ENCODE measurements around the gene CCR6. TPM values are rescaled to one million over a fixed set of nuclear protein-coding genes. Genes with fewer than 3 reads are reported as not detected.
"Not testable (repeated sequence)": the region's sequence is repeated elsewhere in the genome, so short reads cannot be mapped to it uniquely, and the experiment has no call there.

Gene CCR6
- under 1 TPM in 1 of 3 donors, not detected in 2; 0.12 TPM for polyA plus RNA-seq (ENCODE audit: insufficient read length in 3 of 3)

DNA sequence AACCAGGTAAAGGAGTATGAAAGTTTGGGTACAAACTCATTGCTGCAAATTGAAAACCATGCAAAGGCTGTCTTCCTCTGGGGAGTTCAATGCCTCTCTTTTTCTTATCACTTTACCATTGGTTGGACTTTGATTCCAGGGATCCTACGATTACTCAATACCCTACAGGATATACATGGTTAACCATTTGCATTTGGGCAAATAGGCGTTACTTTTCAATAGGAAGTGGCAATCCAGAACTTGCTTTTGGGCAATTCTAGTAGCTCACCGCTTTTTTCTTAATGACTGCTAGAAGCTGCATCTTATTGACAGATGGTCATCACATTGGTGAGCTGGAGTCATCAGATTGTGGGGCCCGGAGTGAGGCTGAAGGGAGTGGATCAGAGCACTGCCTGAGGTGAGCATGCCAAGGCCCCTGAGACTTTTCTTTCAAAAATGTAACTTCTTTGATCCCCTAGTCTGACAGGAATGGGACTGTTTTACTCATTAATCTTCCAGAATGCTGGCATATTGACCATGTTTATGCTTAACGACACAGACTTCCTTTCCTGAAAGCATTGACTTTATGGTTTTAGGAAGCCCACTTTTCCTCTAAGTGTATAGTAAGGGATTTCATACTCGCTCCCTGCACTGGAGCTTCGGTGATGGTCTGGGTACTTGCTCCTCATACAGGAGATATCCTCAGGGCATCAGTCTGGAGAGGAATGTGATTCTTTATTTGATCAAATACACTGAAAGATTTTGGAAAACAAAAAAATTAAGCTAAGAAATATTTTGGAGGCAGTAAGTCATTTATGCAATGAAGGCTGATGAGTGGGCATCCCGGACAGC, at the start of gene CCR6:
CCR6 (plus strand) TSS at position 270 of the 831 bp plus-strand sequence. CDS start 13,039 bp downstream, outside the sequence.
- DNase-seq (ENCODE audit: low read depth in 3 of 3, low spot score in 2 of 3) = no peak

DNA sequence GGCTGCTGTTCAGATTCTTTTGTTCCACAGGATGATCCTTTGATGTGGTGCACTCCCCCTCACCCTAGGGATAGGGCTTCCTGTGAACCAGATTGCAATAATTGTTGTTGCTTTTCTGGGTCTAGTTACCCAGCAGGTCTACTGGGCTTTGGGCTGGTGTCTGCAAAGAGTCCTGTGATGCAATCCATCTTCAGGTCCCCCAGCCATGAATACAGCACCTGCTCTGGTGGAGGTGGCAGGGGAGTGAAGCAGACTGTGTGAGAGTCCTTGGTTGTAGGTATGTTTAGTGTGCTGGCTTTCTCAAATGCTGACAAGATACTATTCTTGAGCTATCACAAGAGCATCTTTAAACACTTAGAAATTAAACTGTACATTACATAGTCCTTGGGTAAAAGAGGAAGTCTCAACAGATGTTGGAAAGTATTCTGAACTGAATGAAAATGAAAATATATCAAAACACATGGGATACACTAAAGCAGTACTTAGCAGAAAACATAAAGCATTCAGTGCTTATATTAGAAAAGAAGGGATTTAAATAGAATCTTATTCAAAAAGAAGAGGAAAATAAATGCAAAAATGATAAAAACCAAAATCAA, 49.1 kb upstream of the CCR6 start:
- DNase-seq (ENCODE audit: low read depth in 3 of 3, low spot score in 2 of 3) = no peak

DNA sequence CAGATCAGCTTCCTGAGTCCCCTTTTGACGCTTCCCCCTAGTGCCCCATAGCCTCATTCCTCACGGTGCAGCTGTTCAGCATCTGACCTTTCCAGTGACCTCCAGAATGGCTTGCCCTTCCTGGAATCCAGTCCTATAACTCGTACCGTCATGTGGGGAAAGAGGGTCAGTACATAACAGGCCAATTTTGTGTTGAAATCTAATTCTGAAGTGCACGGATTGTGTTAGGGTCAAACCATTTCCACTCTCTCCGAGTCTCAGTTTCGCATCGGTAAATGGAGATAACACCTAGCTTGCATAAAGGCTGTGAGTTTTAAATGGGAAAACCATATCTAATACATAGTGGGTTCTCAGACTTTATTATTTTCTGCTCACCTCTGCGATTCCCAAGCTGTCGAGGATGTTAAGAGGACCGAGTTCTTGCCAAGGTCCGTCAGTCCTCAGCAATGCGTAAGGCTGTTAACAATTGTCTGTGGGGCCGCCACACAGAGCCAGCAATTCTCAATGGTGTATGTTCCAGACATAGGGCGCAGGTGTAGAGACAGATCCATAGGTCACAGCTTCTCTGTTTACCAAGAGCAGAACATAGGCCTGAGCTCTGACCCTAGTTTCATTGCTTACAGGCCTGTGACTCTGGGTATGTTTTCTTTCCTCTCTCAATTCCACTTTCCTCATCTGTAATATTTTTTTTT, 45.5 kb upstream of the CCR6 start:
- DNase-seq (ENCODE audit: low read depth in 3 of 3, low spot score in 2 of 3) = no peak

DNA sequence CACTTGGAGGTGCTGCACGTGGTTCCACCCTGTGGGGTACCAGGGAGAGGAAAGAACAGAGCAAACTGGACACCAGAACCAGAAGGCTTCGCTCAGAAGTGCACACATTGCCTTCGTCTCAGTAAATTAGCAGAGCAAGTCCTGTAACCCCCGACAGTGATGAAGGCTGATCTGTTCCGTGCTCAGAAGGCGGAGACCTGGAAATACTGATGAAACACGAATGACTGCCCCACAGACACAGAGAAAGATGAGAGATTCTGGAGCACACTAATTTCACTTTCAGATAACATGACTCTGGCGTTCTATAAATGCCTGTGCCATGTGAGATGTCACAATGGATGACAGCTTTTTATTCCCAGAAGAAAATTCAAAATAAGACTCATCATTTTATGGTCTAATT, 44.2 kb upstream of the CCR6 start:
- DNase-seq (ENCODE audit: low read depth in 3 of 3, low spot score in 2 of 3) = no peak

DNA sequence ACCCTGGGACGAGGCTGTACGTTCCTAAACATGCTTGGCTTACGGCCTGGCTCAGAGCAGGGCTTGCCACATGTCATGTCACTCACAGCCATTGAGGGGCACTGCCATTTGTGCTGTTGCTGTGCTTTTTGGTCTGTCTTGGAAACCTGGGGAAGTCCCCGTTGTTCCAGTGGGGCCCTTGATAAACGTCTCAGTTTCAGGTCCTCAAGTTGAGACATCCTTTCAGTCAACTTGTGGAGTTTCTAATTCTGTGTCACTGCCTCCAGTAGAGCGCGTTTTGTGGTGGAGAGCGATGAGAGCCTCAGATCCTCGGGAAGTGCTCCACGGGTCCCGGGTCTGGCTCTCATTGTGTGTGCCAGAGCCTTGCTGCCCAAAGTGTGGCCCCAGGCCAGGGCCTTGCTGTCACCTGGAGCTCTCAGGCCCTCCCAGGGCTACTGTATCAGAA, 43.0 kb upstream of the CCR6 start:
- no peak for DNase-seq (ENCODE audit: low read depth in 3 of 3, low spot score in 2 of 3)

DNA sequence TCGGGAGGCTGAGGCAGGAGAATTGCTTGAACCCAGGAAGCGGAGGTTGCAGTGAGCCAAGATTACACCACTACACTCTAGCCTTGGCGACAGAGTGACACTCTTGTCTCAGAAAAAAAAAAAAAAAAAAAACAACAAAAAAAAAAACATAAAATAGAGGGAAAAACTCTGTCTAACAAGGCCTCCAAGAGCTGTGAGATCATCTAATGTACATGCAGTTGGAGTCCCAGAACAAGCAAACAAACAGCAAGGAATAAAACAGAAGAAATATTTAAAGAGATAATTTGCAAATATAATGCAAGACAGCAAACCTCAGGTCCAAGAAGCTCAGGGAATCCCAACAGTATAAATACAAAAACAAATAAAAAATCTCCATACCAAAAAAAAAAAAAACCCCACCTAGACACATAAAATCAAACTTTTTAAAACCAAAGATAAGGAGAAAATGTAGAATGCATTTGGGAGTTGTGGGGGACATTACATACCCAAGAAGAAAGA, 35.0 kb upstream of the CCR6 start:
- DNase-seq (ENCODE audit: low read depth in 3 of 3, low spot score in 2 of 3) = no peak

DNA sequence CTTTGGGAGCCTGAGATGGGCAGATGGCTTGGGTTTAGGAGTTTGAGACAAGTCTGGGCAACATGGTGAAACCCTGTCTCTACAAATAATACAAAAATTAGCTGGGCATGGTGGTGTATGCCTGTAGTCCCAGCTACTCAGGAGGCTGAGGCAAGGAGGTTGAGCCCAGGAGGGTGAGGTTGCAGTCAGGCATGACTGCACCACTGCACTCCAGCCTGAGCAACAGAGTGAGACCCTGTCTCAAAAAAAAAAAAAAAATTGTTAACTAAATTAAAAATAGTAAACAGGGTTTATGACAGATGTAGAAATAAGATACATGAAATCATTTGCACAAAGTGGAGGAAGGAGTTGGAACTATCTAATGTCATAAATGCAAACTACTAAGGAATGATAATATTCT, 34.2 kb upstream of the CCR6 start:
- DNase-seq (ENCODE audit: low read depth in 3 of 3, low spot score in 2 of 3) = not testable (repeated sequence)

DNA sequence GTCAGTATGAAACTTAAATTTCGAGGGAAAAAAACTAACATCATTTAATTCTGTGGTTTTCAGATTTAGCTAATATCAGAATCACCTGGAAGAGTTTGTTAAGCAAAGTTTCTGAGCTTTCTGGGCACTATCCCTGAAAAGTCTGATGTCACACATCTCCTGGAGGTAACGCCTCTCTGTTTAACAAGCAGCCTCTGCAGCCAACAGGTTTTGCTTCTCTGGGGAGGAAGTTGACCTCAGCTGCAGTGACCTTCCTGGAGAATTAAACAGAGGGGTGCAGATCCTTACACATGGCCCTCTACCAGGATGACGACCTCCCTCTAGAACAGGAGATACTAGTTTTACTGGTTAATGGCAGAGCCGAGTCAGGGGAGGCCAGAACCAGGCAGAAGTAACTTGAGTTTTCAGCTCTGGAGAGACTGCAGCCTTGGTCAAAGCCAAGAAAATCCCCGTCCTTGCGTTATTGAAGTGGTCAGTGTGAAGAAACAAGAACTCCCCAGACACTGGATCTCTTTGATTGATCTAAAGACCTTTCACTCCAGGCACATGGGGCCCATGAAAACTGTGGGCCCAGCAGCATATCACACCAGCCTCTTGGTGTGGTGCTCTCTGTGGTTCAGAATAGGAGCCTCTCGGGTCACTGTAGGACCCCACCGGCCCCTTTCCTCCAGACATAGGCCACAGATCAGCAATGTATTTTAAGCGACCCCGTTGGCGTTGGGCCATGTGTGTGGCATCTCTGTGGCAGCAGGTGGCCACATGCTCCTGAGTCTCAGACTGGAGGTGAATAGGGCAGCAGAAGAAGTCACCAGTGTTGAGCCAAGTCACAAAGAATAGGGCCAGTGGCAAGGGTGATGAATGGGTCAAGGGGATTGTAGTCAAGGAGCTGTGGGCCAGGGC, 33.4 kb upstream of the CCR6 start:
- no peak for DNase-seq (ENCODE audit: low read depth in 3 of 3, low spot score in 2 of 3)

DNA sequence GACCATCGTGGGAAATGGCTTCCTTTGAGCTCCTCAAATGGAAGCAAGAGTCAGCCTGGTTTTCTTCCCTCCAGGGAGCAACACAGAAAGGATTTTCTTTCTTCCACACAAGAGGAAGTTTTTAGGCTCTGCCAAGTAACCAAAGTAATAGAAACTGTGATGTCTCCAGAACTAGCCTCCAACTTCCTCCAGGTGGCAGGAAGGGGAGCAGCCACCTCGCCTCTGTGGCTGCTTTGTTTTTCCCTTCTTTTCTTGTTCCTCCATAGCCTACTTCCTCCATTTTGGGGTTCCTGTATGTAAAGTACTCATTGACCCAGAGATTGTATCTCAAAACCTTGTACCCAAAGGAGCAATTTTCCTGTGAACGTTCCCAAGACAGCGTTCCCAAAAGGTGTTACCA, 32.7 kb upstream of the CCR6 start:
- DNase-seq (ENCODE audit: low read depth in 3 of 3, low spot score in 2 of 3) = no peak

DNA sequence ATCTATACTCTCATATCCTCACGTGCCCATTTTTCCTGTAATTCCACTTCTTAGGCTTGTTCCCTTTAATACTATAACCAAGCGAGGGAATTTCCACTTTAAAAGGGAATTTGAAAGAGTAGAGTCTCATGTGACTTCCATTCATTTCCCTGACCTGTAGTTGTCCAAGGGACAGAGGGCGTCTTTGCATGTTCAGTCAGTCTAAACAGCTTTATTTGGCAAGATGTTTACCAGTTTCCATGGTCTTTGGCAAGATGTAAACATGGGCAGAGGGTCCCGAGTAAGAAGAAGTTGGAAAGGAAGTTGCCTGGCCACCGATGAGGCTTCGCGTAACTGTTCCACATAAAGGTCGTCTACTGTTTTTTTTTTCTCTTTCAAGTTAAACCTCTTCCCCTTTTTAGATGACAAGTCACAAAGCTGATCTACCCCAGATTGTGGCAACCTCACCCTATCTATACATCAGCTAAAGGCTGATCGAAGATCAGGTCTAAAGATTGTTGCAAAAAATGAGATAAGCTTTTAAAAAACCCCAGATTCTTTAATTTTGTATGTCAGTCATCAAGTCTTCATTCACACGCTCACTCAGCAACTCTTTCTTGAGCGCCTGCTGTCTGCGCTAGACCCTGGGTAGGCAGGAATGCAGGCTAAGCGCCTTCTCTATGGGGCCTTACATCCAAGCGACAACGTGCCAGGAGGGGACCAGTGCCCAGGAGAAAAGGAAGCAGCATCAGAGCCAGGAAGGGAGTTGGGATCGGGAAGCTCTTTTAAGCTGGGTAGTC, 31.7 kb upstream of the CCR6 start:
- no peak for DNase-seq (ENCODE audit: low read depth in 3 of 3, low spot score in 2 of 3)

DNA sequence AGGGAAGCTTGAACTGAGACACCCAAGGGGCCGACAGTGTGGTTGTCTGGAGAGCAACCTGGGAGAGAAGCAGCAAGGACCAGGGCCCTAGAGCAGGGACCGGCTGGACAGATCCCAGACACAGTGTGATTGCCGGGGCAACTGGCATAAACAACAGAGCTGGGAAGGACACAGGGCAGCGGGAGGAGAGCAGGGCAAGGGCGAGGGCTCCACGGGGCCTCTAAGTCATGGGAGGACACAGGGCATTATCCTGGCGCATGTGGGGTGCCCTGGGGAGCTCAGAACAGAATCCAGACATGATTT, 31.1 kb upstream of the CCR6 start:
- DNase-seq (ENCODE audit: low read depth in 3 of 3, low spot score in 2 of 3) = no peak

DNA sequence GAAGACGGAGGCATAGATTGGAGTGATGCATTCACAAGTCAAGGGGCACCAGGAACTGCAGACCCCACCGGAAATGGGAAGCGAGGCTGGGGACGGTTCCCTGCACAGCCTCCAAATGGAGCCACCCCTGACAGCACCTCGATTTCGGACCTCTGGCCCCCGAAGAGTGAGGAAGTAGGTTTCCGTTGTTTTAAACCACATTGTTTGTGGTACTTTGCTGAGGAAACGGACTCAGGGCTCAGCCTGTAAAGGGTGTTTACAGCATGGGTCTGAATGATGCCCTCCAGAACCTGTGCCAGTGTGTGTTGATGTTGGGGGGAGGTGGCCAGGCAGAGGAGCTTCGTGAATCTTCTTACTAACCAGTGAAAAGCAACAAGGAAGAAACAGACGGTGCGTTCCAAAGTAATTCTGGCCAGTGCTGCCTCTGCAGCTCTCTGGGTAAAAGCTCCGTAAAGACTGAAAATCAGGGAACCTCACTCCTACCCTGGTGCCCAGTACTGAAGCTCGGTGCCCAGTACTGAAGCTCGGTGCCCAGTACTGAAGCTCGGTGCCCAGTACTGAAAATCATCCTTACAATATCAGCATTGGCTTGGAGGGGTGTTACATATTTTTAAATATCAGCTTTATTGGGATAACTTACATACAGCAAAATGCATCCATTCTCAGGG, 30.1 kb upstream of the CCR6 start:
- DNase-seq (ENCODE audit: low read depth in 3 of 3, low spot score in 2 of 3) = no peak

DNA sequence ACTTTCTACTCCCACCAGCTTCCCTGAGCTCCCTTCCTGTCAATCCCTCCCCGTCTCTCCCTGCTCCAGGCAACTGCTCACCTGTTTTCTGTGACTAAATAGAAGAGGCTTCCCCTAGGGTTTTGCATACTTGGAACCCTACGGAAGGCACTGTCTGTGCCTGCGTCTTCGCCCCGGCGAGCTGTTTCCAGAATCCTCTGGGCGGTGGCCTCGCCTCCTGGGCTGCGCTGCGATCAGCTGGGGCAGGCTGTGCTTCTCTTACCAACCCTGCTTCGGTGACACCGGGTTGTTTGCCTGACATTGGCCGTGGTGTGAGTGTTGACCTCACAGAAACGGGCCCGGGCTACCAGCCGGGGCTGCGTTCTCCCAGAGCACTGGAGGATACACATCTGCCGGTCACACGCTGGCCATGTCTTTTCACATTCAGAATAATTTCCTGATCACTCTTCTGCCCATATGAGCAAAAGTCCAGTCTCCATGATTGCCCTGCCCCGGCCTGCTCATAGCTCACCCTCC, 29.4 kb upstream of the CCR6 start:
- no peak for DNase-seq (ENCODE audit: low read depth in 3 of 3, low spot score in 2 of 3)

DNA sequence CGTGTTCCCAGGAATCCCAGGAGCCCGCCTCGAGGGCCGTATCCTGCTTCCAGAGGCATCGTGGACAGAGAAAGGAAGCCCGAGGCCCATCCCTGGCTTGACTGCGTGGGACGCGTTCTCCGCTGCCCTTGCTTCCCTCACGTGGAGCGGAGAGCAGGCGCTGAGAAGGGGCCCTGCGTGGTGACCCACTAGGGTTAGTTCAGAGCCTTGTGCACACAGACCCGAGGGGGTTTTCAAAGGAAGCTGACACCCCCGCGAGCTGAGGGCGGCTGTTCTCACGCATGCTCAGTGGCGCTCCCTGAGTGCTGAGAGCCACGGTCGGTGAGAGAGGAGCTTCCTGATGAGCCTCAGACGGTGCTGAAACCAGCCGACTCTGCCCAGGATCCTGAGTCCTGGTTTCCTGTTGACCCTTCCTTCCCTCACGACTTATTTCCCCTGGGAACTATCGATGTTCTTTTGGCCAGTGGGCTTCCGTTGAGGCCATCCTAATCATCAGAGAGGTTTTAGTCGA, 28.9 kb upstream of the CCR6 start:
- no peak for DNase-seq (ENCODE audit: low read depth in 3 of 3, low spot score in 2 of 3)

DNA sequence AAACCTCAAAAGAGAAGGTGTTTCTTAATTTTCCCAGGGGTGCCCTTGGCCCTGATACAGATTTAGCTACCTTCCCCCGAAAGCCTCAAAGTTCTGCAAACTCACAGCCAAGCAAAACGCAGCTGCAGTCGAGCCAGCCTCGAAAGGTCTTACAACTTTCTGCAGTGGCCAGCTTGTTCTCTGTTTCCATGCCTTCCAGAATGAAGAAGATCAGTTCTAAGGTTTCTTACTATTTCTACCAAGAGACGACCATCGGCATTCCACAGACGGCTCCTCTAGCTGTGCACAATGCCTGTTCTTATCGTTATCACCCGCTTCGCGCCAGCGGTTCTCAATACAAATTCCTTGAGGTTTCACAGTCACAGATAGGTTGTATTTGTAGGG, 28.5 kb upstream of the CCR6 start:
- no peak for DNase-seq (ENCODE audit: low read depth in 3 of 3, low spot score in 2 of 3)

DNA sequence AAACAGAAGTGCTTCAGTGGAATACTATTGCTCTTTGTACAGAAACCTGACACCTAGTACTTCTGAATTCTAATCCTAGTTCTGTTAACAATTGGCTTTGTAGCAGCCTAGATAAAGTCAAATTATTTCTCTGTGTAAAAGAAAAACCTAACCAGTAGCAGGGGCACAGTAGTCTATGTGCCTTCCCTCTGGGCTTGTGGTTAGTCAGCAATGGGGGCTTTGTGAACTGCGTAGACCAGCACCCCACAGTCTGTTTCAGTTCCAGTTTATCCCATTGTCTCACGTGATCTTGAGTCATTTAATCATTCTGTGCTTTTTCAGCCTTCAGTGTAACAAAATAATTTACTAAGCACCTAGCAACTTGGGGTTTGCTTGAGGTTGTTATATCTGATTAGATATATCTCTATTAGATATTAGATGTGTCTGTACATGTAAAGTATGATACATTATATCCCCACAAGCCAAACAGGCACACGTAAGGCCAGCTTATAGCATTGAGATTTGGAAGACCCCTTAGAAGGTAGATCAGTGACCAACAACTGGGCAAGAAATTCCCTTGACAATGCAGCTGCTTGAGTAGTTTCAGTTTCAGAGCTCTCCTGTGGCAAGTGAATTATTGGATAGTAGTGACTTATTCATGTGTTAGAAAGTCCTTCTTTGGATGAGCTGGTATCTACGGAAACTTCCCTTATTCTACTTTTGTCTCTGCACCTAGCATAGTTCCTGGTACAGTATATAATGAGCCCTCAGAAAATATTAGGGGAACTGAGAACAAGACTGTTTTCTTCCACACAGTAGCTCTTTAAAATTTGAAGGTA, 27.9 kb upstream of the CCR6 start:
- DNase-seq (ENCODE audit: low read depth in 3 of 3, low spot score in 2 of 3) = no peak

DNA sequence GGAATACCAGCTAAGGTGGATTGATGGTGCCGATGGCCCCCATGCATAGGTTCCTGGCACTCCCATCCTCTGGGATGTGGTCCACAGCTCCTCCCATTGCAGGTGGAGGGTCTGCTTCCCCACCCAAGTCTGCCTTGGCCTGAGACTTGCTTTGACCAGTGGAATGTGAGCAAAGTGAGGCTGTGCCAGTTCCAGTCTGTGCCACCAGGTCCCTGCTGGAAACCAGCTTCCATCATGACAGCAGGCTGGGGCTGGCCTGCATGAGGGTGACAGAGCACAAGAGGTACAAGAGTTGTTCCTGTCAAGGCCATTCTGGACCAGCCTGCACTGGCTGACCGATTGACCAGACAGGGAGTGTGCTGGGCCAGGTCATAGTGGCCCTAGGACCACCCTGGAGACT, 27.0 kb upstream of the CCR6 start:
- DNase-seq (ENCODE audit: low read depth in 3 of 3, low spot score in 2 of 3) = no peak

DNA sequence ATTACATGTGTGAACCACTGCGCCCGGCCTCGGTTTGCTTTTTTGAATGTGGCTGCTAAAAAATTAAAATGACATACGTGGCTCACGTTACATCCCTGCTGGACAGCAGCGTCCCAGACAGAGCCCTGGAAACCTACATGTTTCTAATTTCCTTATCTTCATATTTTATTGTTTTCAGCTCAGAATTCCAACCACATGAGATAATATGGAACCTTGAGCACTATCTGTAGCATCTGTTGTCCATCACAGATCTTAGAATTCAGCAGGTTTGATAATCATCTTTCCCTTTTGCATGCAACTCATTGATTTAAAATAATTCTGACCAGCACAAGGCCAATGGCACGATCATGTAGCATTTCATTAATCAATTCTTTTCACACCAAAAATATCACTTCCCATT, 25.9 kb upstream of the CCR6 start:
- no peak for DNase-seq (ENCODE audit: low read depth in 3 of 3, low spot score in 2 of 3)

All from right renal cortex interstitium (tissue), 3 donors.